OCI-LY3 (cell line): ENCODE data around the gene GNAI3.

ENCODE experiments used
- EZH2phosphoT487 ChIP-seq: fragments of 200-600 bp; shearing (Covaris generic); IDR thresholded peaks from 2 replicates; pipeline ENCODE4 v1.6.1; 2018; ENCODE audit warnings: antibody characterized with exemption, mixed run types, low read depth
- TF ChIP-seq, protein P1 (sequence below): fragments of 200-600, 300-600 bp; sonication (generic); IDR thresholded peaks from 2 replicates; pipeline ENCODE4 v1.5.1; 2014; ENCODE audit warnings: antibody characterized with exemption, low read length, low read depth

DNA sequence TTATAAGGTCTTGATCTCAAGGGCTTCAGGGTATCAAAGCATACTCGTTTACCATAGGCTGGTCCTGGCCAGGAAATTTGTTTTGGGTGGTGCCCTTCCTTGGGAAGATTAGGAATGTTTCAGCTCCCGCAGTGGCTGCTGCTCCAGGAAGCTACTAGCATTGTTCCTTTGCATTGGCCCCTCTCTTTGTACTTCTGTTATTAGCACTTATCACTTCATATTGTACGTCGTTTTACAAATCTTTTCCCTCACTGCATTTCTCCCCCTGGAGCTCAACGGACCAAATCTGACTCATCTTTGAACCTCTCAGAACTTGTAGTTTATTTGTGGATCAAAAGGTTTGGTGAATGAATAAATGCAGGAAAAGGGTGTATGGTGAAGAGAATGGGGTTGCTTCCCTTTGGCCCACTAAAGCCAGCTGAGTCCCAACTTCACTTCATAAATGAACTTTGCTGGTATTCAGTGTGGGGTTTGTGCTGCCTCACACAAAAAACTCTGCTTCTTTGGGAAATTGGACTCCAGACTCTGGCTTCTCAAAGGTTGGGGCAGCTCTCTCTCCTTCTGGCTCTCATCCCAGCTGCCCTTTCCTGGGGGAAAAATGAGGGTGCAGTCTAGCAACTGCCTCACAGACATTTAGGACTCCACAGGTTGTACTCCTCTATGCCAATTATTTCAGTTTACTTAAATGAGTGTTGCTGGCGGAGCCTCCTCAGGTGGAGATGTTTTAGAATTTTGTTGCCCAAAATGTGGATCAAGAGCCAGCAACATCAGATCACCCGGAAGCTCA, 65.1 kb downstream of the GNAI3 start:
- TF ChIP-seq, protein P1, sequence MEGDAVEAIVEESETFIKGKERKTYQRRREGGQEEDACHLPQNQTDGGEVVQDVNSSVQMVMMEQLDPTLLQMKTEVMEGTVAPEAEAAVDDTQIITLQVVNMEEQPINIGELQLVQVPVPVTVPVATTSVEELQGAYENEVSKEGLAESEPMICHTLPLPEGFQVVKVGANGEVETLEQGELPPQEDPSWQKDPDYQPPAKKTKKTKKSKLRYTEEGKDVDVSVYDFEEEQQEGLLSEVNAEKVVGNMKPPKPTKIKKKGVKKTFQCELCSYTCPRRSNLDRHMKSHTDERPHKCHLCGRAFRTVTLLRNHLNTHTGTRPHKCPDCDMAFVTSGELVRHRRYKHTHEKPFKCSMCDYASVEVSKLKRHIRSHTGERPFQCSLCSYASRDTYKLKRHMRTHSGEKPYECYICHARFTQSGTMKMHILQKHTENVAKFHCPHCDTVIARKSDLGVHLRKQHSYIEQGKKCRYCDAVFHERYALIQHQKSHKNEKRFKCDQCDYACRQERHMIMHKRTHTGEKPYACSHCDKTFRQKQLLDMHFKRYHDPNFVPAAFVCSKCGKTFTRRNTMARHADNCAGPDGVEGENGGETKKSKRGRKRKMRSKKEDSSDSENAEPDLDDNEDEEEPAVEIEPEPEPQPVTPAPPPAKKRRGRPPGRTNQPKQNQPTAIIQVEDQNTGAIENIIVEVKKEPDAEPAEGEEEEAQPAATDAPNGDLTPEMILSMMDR, result no peak
- TF ChIP-seq EZH2phosphoT487, result no peak
